HG03025 (cell line): ENCODE data around the gene HID1.
"Not testable (repeated sequence)": the region's sequence is repeated elsewhere in the genome, so short reads cannot be mapped to it uniquely, and the experiment has no call there.

Source experiments
- ATAC-seq: cut with Tn5 transposase; IDR thresholded peaks from one replicate; pipeline ENCODE4 v1.9.1; 2021; ENCODE audit warnings: mild to moderate bottlenecking, moderate library complexity; ENCODE audit not compliant: unreplicated experiment, low FRiP score

HID1 gene, protein sequence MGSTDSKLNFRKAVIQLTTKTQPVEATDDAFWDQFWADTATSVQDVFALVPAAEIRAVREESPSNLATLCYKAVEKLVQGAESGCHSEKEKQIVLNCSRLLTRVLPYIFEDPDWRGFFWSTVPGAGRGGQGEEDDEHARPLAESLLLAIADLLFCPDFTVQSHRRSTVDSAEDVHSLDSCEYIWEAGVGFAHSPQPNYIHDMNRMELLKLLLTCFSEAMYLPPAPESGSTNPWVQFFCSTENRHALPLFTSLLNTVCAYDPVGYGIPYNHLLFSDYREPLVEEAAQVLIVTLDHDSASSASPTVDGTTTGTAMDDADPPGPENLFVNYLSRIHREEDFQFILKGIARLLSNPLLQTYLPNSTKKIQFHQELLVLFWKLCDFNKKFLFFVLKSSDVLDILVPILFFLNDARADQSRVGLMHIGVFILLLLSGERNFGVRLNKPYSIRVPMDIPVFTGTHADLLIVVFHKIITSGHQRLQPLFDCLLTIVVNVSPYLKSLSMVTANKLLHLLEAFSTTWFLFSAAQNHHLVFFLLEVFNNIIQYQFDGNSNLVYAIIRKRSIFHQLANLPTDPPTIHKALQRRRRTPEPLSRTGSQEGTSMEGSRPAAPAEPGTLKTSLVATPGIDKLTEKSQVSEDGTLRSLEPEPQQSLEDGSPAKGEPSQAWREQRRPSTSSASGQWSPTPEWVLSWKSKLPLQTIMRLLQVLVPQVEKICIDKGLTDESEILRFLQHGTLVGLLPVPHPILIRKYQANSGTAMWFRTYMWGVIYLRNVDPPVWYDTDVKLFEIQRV

DNA sequence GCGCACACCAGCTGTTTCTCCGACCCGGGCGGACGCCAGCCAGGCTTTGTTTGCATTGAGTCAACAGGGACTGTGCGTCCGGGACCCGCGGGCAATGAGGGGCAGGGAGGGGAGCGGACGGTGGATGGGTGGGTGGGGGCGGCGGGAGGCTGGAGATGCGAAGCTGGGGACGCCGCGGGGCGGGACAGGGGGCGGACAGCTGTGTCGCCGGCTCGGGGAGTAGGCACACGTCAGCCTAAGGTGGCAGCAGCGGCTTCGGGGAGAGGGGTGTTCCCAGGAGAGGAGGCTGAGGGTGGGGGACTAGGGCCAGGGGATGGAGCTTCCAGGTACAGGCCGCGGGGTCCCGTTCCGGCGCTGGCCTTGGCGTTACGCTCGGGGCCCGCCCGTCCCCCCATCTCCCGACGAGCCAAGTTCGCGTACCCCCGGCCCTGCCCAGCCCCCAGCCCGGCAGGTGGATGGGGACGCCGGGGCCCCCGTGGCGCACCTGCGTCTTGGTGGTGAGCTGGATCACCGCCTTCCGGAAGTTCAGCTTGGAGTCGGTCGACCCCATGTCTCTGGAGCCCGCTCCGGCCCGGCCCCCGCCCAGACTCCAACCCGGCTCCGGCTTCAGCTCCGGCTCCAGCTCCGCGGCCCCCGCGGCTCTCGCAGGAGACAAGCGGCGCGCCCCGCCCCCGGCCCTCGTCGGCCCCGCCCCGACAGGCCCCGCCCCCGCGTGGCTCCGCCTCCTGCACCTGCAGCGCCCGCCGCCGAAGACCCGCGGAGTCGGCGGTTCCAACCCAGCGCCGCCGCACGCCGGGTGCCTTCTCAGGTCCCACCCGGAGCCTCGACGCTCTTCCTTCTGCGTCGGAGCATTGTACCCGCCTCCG is at the start of gene HID1:
Gene HID1 (minus strand): TSS at position 653 of the 866 bp plus-strand sequence. CDS start 103 bp downstream, at position 550.
- no peak for ATAC-seq

DNA sequence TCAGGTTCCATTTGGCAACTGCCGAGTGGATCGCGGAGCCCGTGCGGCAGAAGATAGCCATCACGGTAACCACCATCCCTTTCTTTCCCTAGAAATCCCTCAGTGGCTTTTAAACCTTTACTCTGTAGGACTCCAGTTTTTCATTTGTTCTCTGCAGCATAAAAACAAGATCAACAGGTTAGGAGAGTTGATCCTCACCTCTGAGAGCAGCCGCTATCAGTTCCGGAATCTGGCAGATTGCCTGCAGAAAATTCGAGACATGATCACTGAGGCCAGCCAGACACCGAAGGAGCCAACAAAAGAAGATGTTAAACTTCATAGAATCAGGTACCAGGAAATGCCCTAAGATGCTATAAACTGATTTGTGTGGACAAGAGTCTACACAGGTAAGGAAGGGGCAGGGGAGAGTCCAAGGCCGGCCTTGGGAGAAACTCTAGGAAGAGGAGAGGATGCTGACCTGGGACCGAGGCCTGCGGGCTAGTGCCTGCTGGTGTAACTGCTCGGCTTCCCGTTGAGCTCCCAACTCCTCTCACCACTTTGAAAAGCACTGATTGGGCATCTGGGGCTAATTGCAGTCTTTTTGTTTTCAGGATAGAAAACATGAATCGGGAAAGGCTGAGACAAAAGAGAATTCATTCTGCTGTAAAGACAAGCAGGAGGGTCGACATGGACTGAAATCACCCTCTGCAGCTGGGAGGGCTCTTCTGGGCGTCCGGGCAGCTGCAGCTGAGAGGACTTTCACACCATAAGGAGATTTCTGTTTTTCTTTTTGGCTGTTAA is 48.0 kb upstream of the HID1 start:
- no peak for ATAC-seq

- ATAC-seq = no peak
These were observed 47.2 kb upstream of the HID1 start for GRCh38 chr17:75019710-75020109.

- no peak for ATAC-seq
These were observed 46.6 kb upstream of the HID1 start for GRCh38 chr17:75019146-75019545.

GRCh38 chr17:75013092-75013559 is 40.6 kb upstream of the HID1 start:
- no peak for ATAC-seq

- peak; percentile 68 for ATAC-seq
These were observed 40.0 kb upstream of the HID1 start, which contains the start of gene MRPL58 for GRCh38 chr17:75012346-75013091. TSS of gene MRPL58 (plus strand) at chr17:75012670. CDS start at chr17:75012687, 17 bp downstream.

- no peak for ATAC-seq
These were observed 39.5 kb upstream of the HID1 start for GRCh38 chr17:75012096-75012345.

DNA sequence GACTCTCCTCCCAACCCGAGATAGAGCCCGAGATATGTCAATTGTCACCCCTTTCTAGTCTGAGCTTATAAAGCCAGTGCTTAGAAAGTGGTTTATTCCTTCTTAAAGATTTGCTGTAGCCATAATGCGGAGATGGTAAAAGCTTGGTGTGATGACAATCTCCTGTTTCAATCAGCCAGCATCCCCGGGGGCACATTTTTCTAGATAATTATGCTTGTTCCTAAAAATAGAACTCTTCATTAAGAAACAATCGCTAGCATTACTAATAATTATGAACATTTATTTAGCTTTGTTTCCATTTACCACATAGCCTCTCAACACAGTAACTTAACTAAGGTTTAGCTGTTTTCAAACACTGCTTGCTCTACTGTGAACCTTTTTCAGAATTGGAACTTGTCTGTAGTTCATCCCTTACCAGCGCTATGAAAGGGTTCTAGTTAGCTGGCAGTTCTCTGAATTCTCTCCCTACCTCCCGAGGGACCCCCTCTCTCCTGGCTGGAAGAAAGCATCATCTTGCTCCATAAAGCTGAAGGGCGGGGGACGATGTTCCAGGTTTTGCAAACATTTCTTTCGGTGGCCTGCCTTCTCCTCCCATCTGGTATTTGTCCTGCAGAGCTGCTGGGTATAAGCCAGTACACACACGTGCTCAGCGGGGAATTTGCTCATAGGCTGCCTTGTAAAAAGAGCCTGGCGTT is 39.0 kb upstream of the HID1 start:
- no peak for ATAC-seq

GRCh38 chr17:75010683-75011400 is 38.3 kb upstream of the HID1 start:
- ATAC-seq = no peak

- ATAC-seq = no peak
These were observed 36.7 kb upstream of the HID1 start for GRCh38 chr17:75009139-75009724.

DNA sequence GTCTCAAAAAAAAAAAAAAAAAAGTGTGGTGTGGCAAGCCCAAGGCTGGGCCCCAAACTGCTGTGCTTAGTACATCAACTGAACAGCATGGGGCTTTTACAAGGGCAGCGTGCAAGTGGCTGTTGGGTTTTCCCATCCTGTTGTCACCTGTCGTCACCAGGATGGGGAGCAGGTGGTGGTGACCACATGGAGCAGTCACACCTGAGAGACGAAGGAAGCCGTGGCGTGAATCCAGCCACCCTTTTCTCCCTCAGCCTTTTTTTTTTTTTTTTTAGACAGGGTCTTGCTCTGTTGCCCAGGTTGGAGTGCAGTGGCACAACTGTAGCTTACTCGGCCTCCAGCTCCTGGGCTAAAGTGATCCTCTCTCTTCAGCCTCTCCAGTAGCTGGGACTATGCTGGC is 35.8 kb upstream of the HID1 start:
- ATAC-seq = no peak

DNA sequence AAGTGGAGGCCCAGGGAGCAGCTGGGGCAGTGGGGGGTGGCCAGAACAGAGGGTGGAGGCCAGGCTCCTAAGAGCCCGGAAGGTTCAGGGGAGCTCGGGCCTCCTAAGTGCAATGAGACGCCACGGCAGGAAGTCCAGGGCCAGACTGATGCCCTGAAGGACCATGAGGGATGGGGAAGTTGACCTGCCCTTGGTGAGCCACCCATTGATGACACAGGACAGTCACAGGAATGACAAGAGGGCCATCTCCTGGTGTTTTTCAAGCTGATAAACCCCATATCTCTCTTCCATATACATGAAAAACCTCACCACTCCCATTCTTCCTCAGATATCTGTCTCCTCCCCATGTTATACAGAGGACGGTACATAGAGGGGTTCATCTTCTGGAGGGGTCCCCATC is 34.1 kb upstream of the HID1 start:
- no peak for ATAC-seq

DNA sequence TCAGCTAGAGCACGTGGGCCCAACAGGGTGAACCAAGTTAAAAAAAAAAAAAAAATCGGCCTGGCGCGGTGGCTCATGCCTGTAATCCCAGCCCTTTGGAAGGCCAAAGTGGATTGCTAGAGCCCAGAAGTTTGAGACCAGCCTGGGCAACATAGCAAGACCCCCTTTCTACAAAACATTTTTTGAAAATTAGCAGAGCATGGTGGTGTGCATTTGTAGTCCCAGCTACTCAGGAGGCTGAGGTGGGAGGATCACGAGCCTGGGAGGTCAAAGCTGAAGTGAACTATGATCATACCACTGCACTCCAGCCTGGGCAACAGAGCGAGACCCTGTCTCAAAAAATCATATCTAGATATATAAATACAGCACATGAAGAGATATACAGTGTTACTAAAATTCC is 33.5 kb upstream of the HID1 start:
- ATAC-seq = not testable (repeated sequence)

DNA sequence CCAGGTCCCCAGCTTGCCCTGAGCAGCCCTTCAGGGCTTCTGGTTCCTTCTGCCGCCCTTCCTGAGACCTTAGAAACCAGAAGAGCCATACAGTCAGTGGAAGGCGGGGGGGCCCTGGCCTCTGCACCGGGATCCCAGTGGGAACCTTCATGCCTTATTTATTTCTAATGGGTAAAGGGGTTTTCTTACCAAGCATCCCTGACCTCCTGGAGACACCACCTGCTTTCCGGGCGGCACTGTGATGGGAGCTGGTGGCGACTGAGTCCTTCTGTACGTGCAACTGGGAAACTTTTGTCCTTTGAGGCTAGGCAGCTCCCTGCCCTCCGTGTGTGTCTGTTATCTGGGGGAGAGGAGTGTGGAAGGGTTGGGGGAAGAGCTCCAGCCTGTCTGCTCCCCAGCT is 32.7 kb upstream of the HID1 start:
- ATAC-seq = no peak

- no peak for ATAC-seq
These were observed 31.8 kb upstream of the HID1 start for GRCh38 chr17:75004371-75004770.

DNA sequence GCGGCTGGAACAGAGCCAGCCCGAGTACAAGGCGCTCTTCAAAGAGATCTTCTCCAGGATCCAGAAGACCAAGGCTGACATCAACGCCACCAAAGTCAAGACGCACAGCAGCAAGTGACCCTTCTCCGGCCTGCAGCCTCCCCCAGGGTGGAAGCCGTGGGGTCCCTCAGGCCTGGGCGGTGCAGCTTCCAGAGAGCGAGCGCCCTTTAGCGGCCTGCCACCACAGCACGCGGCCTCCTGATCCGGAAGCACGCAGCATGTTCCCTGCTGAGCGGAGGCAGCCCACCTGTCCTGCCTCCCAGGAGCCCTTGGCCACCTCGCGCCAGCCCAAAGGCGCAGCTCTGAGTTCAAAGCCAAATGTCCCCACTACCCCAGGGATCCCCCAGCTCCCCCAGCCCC is 31.4 kb upstream of the HID1 start:
- ATAC-seq = no peak

DNA sequence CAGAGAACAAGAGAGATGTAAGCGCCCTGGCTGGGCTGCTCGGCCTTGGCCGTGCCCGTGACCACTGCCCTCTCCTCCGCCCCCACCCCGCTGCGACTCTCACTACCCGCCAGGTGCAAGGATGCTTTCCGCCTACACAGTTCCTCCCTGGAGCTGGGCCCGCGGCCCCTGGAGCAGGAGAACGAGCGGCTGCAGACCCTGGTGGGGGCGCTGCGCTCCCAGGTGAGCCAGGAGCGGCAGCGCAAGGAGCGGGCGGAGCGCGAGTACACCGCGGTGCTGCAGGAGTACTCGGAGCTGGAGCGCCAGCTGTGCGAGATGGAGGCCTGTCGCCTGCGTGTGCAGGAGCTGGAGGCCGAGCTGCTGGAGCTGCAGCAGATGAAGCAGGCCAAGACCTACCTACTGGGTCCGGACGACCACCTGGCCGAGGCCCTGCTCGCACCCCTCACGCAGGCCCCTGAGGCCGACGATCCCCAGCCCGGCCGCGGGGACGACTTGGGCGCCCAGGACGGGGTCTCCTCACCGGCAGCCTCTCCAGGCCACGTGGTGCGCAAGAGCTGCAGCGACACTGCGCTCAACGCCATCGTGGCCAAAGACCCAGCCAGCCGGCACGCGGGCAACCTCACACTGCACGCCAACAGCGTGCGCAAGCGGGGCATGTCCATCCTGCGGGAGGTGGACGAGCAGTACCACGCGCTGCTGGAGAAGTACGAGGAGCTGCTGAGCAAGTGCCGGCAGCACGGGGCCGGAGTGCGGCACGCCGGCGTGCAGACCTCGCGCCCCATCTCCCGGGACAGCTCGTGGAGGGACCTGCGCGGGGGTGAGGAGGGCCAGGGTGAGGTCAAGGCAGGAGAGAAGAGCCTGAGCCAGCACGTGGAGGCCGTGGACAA is 30.8 kb upstream of the HID1 start:
- no peak for ATAC-seq
